GM12878 (cell line): ENCODE results near the gene KIF17. TPM values are rescaled to one million over a fixed set of nuclear protein-coding genes. Genes with fewer than 3 reads are reported as not detected.

ENCODE experiments used
- ATAC-seq: fragments of 200-7000 bp; cut with Tn5 transposase; 3 replicates; pipeline ENCODE4 v1.9.1; 2020; ENCODE audit warnings: mild to moderate bottlenecking, moderate library complexity
- BruUV-seq: library from RNA; stranded (reverse); fragments of 400-500 nt; replicated peaks from 2 replicates; lab custom pipeline; 2021; lab: Mats Ljungman, UMichigan
- CTCF ChIA-PET: fragments of 300-600 bp; sonication (Branson Sonifier 250); formaldehyde crosslinking; extraction: SDS; loops from one replicate; lab custom pipeline; 2021; ENCODE audit warnings: inconsistent platforms; lab: Yijun Ruan, JAX
- POLR2A ChIA-PET: fragments of 350-600 bp; formaldehyde crosslinking; extraction: SDS; loops from one replicate; lab custom pipeline; 2021; ENCODE audit warnings: inconsistent platforms; lab: Charles Lee
- RAD21 ChIA-PET: fragments of 300-600 bp; sonication (Branson Sonifier 250); formaldehyde crosslinking; loops from one replicate; lab custom pipeline; 2023; ENCODE audit warnings: antibody characterized with exemption; ENCODE audit not compliant: unreplicated experiment; lab: Charles Lee
- SMC1A ChIA-PET: fragments of 300-600 bp; sonication (Branson Sonifier 250); formaldehyde crosslinking; loops from one replicate; lab custom pipeline; 2023; ENCODE audit not compliant: unreplicated experiment, uncharacterized antibody; lab: Charles Lee
- DNase-seq: peaks from one replicate; pipeline ENCODE4 v3.0.0-alpha.2; 2011; ENCODE audit warnings: low read depth, low spot score
- FAIRE-seq: peaks from 3 replicates; lab custom pipeline; 2011; peaks lifted over from hg19 to GRCh38; lab: Jason Lieb, UNC
- H2AFZ ChIP-seq: 2 replicates; pipeline ENCODE4 v1.6.0; 2011; ENCODE audit warnings: low read depth, low read length, control low read depth; ENCODE audit not compliant: control insufficient read depth
- H3K27ac ChIP-seq: 2 replicates; pipeline ENCODE4 v1.5.1; 2011; ENCODE audit warnings: control low read depth; ENCODE audit not compliant: control insufficient read depth, insufficient read depth
- H3K27me3 ChIP-seq, 2 experiments: replicated peaks in 1 of 2; 2 replicates each; pipeline versions ENCODE4 v1.6.0 to v1.6.1; 2011; ENCODE audit warnings: low read length in 1 of 2; ENCODE audit not compliant: control insufficient read depth in 2 of 2, insufficient read depth in 2 of 2
- H3K36me3 ChIP-seq, 2 experiments: 2 replicates each; pipeline ENCODE4 v1.5.1; 2011; ENCODE audit warnings: low read length in 1 of 2; ENCODE audit not compliant: control insufficient read depth in 2 of 2, insufficient read depth in 2 of 2
- H3K4me1 ChIP-seq: 2 replicates; pipeline ENCODE4 v1.6.1; 2011; ENCODE audit warnings: mild to moderate bottlenecking, low read length, moderate library complexity, mixed read lengths; ENCODE audit not compliant: control insufficient read depth, insufficient read depth
- H3K4me2 ChIP-seq: 2 replicates; pipeline ENCODE4 v1.6.0; 2011; ENCODE audit warnings: control low read depth; ENCODE audit not compliant: control insufficient read depth, insufficient read depth
- H3K4me3 ChIP-seq: fragments of 200-600 bp; sonication (generic); 2 replicates; pipeline ENCODE4 v1.5.1; 2016
- H3K79me2 ChIP-seq: 2 replicates; pipeline ENCODE4 v1.6.0; 2011; ENCODE audit warnings: low read length; ENCODE audit not compliant: control insufficient read depth, insufficient read depth
- H3K9ac ChIP-seq: 2 replicates; pipeline ENCODE4 v1.8.0; 2011; ENCODE audit warnings: low read length, control low read depth, mixed read lengths; ENCODE audit not compliant: control insufficient read depth, insufficient read depth
- H3K9me3 ChIP-seq: replicated peaks from 3 replicates; pipeline ENCODE4 v1.5.1; 2011; ENCODE audit warnings: mild to moderate bottlenecking, low read length; ENCODE audit not compliant: control insufficient read depth, insufficient read depth
- H4K20me1 ChIP-seq: 2 replicates; pipeline ENCODE4 v1.6.0; 2011; ENCODE audit not compliant: control insufficient read depth, insufficient read depth
- BACH1 ChIP-seq: fragments of 450-650 bp; IDR thresholded peaks from 2 replicates; pipeline ENCODE4 v1.6.1; 2017; ENCODE audit warnings: mild to moderate bottlenecking, borderline replicate concordance
- ESRRA ChIP-seq: IDR thresholded peaks from 2 replicates; pipeline ENCODE4 v1.6.1; 2012; ENCODE audit warnings: mild to moderate bottlenecking, low read length, improper control_type of control experiment
- MTA2 ChIP-seq: fragments of 450-650 bp; IDR thresholded peaks from 2 replicates; pipeline ENCODE4 v1.6.1; 2016; ENCODE audit warnings: low read depth, mild to moderate bottlenecking, moderate library complexity
- NFYA ChIP-seq: IDR thresholded peaks from 2 replicates; pipeline ENCODE4 v1.6.1; 2011; ENCODE audit warnings: low read depth, mild to moderate bottlenecking, low read length, improper control_type of control experiment, borderline replicate concordance
- PAX8 ChIP-seq: fragments of 450-650 bp; IDR thresholded peaks from 2 replicates; pipeline ENCODE4 v1.6.1; 2017; ENCODE audit warnings: mild to moderate bottlenecking, moderate library complexity
- RELA ChIP-seq: fragments of 450-650 bp; IDR thresholded peaks from 2 replicates; pipeline ENCODE4 v1.8.0; 2014; ENCODE audit warnings: borderline replicate concordance; ENCODE audit not compliant: partially characterized antibody
- SKIL ChIP-seq: fragments of 450-650 bp; IDR thresholded peaks from 2 replicates; pipeline ENCODE4 v1.6.1; 2017; ENCODE audit warnings: mild to moderate bottlenecking, low read depth, inconsistent platforms; ENCODE audit not compliant: poor library complexity, severe bottlenecking
- TAF1 ChIP-seq: IDR thresholded peaks from 2 replicates; pipeline ENCODE4 v1.6.1; 2011; ENCODE audit warnings: mild to moderate bottlenecking, low read depth, low read length, borderline replicate concordance
- ZBTB4 ChIP-seq: fragments of 450-650 bp; formaldehyde crosslinking; IDR thresholded peaks from 2 replicates; pipeline ENCODE4 v1.4.0; 2022; ENCODE audit warnings: mild to moderate bottlenecking, moderate library complexity
- ZNF384 ChIP-seq: IDR thresholded peaks from 2 replicates; pipeline ENCODE4 v1.6.1; 2012; ENCODE audit warnings: low read depth, mild to moderate bottlenecking, low read length, improper control_type of control experiment, borderline replicate concordance
- WGBS: methylation state at CpG from one replicate; pipeline ENCODE4 v1.1.6; 2016; ENCODE audit warnings: low lambda C conversion rate; ENCODE audit not compliant: insufficient replicate concordance, insufficient coverage; ENCODE audit errors: missing lambda C conversion rate; 5-methylcytosine and 5-hydroxymethylcytosine counted together
- in situ Hi-C: fragments of 300-500 bp; cut with MboI; formaldehyde crosslinking; loops from 9 replicates; pipeline ENCODE4 v1.14.3; 2018; ENCODE audit warnings: mixed read lengths
- intact Hi-C: fragments of 100-400 bp; cut with micrococcal nuclease; formaldehyde crosslinking; loops from one replicate; pipeline ENCODE4 v1.14.2; 2022; ENCODE audit not compliant: unreplicated experiment
- polyA plus RNA-seq, 11 experiments: library from polyadenylated mRNA; depleted of rRNA in 4 of 11; unstranded in 6 of 11; stranded (reverse) in 5 of 11; fragments of >200 nt; fragmentation: Nextera tagmentation in 4 of 11; fragmentation: Illumina TruSeq in 1 of 11; extraction: Ambion mirVana in 4 of 11; extraction: Trizol in 1 of 11; gene quantifications; 1 replicate in 1 of 11; 2 replicates in 10 of 11; pipeline versions ENCODE4 v1.2.1 to v1.2.3, GENCODE V29; 2011 to 2016; ENCODE audit warnings: inconsistent platforms in 2 of 11, missing spikeins in 2 of 11, low read depth in 1 of 11
- total RNA-seq, 4 experiments: library from RNA; depleted of rRNA in 3 of 4; stranded (reverse); fragments of >200 nt in 3 of 4; fragmentation: Illumina TruSeq in 1 of 4; extraction: Trizol in 1 of 4; gene quantifications; 2 replicates each; pipeline versions ENCODE4 v1.2.1 to v1.2.3, GENCODE V29; 2013 to 2021

Gene KIF17
- total and polyA plus RNA-seq, 10 of the 15 experiments (the other 5 are each of a cell fraction or from before 2014, with no cell fraction given) = 0.01 to 0.10 (median 0.03) TPM; not detected in 7

GRCh38 chr1:20730690-20731056 lies 12.9 kb upstream of the KIF17 start:
- FAIRE-seq = no peak
- Histone ChIP-seq H3K27ac (no peak overlapping the region), H3K36me3 (no peaks in the 10 kb centered on the region), H3K4me1 (peaks cover 10% of the 10 kb centered on the region), H3K4me3 (no peak overlapping the region), H3K9ac (no peak overlapping the region), H3K4me2 (no peak overlapping the region), H4K20me1 (0 out of 2 replicates have a peak, but pooled peaks cover 2% of the 10 kb centered on the region), H2AFZ (no peak overlapping the region), H3K9me3 (no peaks in the 10 kb centered on the region), H3K79me2 (no peaks in the 10 kb centered on the region), H3K27me3 (peaks cover 8 to 9% of the 10 kb centered on the region in 2 experiments; a peak in 3 of 4 replicates)
- in situ Hi-C loops = no loop called here
- no peak for DNase-seq
- ChIA-PET RAD21 (interaction anchor here (1.5 to 2.3 kb wide), 2 partner anchors 34 to 465 kb away, joined by 6 read pairs; no protein-coding TSS in a partner anchor), POLR2A (interaction anchor here (0.7 to 2.8 kb wide), 2 partner anchors 56 to 67 kb away, joined by 3 to 7 read pairs; partner anchors contain the start of gene HP1BP3), SMC1A (no interaction called here), CTCF (interaction anchor here (0.6 to 1.0 kb wide), 3 partner anchors 24 to 415 kb away, joined by 3 to 4 read pairs (median 4); no protein-coding TSS in a partner anchor)
- TF ChIP-seq BACH1 (no peak), RELA (no peak), MTA2 (no peak), NFYA (no peak)
- BruUV-seq = no TSS peak
- WGBS = 32% methylated on average over 4 of the region's 4 CpGs
- intact Hi-C loops = no loop called here
- no peak for ATAC-seq

GRCh38 chr1:20729990-20730689 lies 12.3 kb upstream of the KIF17 start:
- ChIA-PET CTCF (interaction anchor here (1.0 kb wide), 1 partner anchor 33 kb away, joined by 4 read pairs; no protein-coding TSS in a partner anchor), POLR2A (interaction anchor here (0.7 to 2.8 kb wide), 2 partner anchors 57 to 68 kb away, joined by 3 to 7 read pairs; partner anchors contain the start of gene HP1BP3), SMC1A (no interaction called here), RAD21 (interaction anchor here (1.5 to 2.3 kb wide), 2 partner anchors 33 to 465 kb away, joined by 6 read pairs; no protein-coding TSS in a partner anchor)
- BruUV-seq = no TSS peak
- in situ Hi-C loops (no loop called here), intact Hi-C loops (no loop called here)
- H3K4me3 ChIP-seq = no peak overlapping the region
- DNase-seq (no peak), FAIRE-seq (no peak), ATAC-seq (no peak)
- H3K27me3 ChIP-seq = peaks cover 8 to 9% of the 10 kb centered on the region in 2 experiments; a peak in 3 of 4 replicates
- H3K4me1 ChIP-seq = peaks cover 10% of the 10 kb centered on the region
- WGBS = 22% methylated on average over 18 of the region's 19 CpGs
- H3K36me3 ChIP-seq = no peaks in the 10 kb centered on the region
- H3K27ac ChIP-seq = no peak overlapping the region
- no peak overlapping the region for H3K9ac ChIP-seq
- no peaks in the 10 kb centered on the region for H3K9me3 ChIP-seq
- H3K4me2 ChIP-seq = no peak overlapping the region
- H3K79me2 ChIP-seq = no peaks in the 10 kb centered on the region
- 0 out of 2 replicates have a peak, but pooled peaks cover 2% of the 10 kb centered on the region for H4K20me1 ChIP-seq
- H2AFZ ChIP-seq = no peak overlapping the region
- TF ChIP-seq ZBTB4 (CRISPR knock-in tag) (no peak), ZNF384 (no peak), ESRRA (no peak), TAF1 (no peak), PAX8 (no peak), SKIL (no peak)
